ENCODE data around the gene VPS4A. TPM values are rescaled to one million over a fixed set of nuclear protein-coding genes. Genes with fewer than 3 reads are reported as not detected.

Gene VPS4A
- total and polyA plus RNA-seq, 4 donors: 13.3 to 15.7 (median 14.5) TPM

- Histone ChIP-seq H3K9ac (ENCODE audit: low read depth in 1 of 2, low read length in 2 of 2) (no peak overlapping the region), H3K4me3 (ENCODE audit: low read depth in 1 of 3, low read length in 3 of 3) (no peak overlapping the region), H3K27me3 (ENCODE audit: control insufficient read depth in 4 of 4, insufficient read depth in 4 of 4, low read length in 3 of 4) (no peaks in the 10 kb centered on the region), H3K36me3 (ENCODE audit: control insufficient read depth in 4 of 4, insufficient read depth in 3 of 4, low read depth in 1 of 4, low read length in 3 of 4) (no peaks in the 10 kb centered on the region), H3K9me3 (ENCODE audit: control insufficient read depth in 4 of 4, low read length in 3 of 4) (no peaks in the 10 kb centered on the region), H3K4me1 (ENCODE audit: control insufficient read depth in 4 of 4, insufficient read depth in 4 of 4, low read length in 3 of 4) (peaks cover 2 to 12% (median 9%) of the 10 kb centered on the region in 4 donors), H3K27ac (ENCODE audit: low read depth in 1 of 2, low read length in 2 of 2) (no peak overlapping the region)
- no peak for TF ChIP-seq RAD21 (IDR thresholded peaks at IDR 0.05)
- TF ChIP-seq CTCF (IDR thresholded peaks at IDR 0.05; ENCODE audit: low read depth, low read length, missing input control): no peak
- no peak for TF ChIP-seq JUND (IDR thresholded peaks at IDR 0.05)
- TF ChIP-seq ZBTB33 (IDR thresholded peaks at IDR 0.05): no peak
- no peak for TF ChIP-seq EGR1 (IDR thresholded peaks at IDR 0.05; ENCODE audit: low read depth in 2 of 2)
- no peak for TF ChIP-seq RXRA (IDR thresholded peaks at IDR 0.05)
- TF ChIP-seq TAF1 (conservative IDR thresholded peaks at IDR 0.05): no peak
- 95% methylated on average over 2 of the region's 2 CpGs for WGBS
- DNase-seq (ENCODE audit: low spot score): no peak
Measured at GRCh38 chr16:69307856-69308255, 3.3 kb upstream of the VPS4A start.

GRCh38 chr16:69309316-69309715 is 1.8 kb upstream of the VPS4A start:
- H3K27me3 ChIP-seq (ENCODE audit: control insufficient read depth in 4 of 4, insufficient read depth in 4 of 4, low read length in 3 of 4): no peaks in the 10 kb centered on the region
- peaks cover 2 to 22% (median 14%) of the 10 kb centered on the region in 4 donors for H3K4me1 ChIP-seq (ENCODE audit: control insufficient read depth in 4 of 4, insufficient read depth in 4 of 4, low read length in 3 of 4)
- no peaks in the 10 kb centered on the region for H3K36me3 ChIP-seq (ENCODE audit: control insufficient read depth in 4 of 4, insufficient read depth in 3 of 4, low read depth in 1 of 4, low read length in 3 of 4)
- no peak overlapping the region for H3K27ac ChIP-seq (ENCODE audit: low read depth in 1 of 2, low read length in 2 of 2)
- TF ChIP-seq FOXA2 (IDR thresholded peaks at IDR 0.05) (no peak), YY1 (IDR thresholded peaks at IDR 0.05) (no peak), HNF4G (IDR thresholded peaks at IDR 0.05) (no peak), NR2F2 (IDR thresholded peaks at IDR 0.05) (no peak), RAD21 (IDR thresholded peaks at IDR 0.05) (no peak), HNF4A (conservative IDR thresholded peaks at IDR 0.05) (no peak), TAF1 (conservative IDR thresholded peaks at IDR 0.05) (no peak), REST (IDR thresholded peaks at IDR 0.05) (no peak), MAX (IDR thresholded peaks at IDR 0.05) (no peak), RXRA (IDR thresholded peaks at IDR 0.05) (no peak), SP1 (IDR thresholded peaks at IDR 0.05) (no peak), ZBTB33 (IDR thresholded peaks at IDR 0.05) (no peak), CTCF (IDR thresholded peaks at IDR 0.05; ENCODE audit: low read depth, low read length, missing input control) (no peak), EGR1 (IDR thresholded peaks at IDR 0.05; ENCODE audit: low read depth in 2 of 2) (no peak), FOXA1 (IDR thresholded peaks at IDR 0.05) (no peak), JUND (IDR thresholded peaks at IDR 0.05) (no peak), GABPA (IDR thresholded peaks at IDR 0.05 in 1 of 2, conservative IDR thresholded peaks at IDR 0.05 in 1 of 2) (no peak), ATF3 (IDR thresholded peaks at IDR 0.05) (no peak)
- H3K9ac ChIP-seq (ENCODE audit: low read depth in 1 of 2, low read length in 2 of 2): no peak overlapping the region
- 90% methylated on average over 12 of the region's 12 CpGs for WGBS
- H3K9me3 ChIP-seq (ENCODE audit: control insufficient read depth in 4 of 4, low read length in 3 of 4): no peaks in the 10 kb centered on the region
- DNase-seq (ENCODE audit: low spot score): no peak
- no peak overlapping the region for H3K4me3 ChIP-seq (ENCODE audit: low read depth in 1 of 3, low read length in 3 of 3)

Data from liver (tissue), 9 donors.